NCI-H187 treated with DMSO at 0.1 percent for 48 hours (cell line): Measurements from ENCODE around the gene NUTM2A.
"Not testable (repeated sequence)": the region's sequence is repeated elsewhere in the genome, so short reads cannot be mapped to it uniquely, and the experiment has no call there.

Experiments used
- DNase-seq: peaks from one replicate; lab custom pipeline; 2025; lab: John Stamatoyannopoulos, UW

NUTM2A gene

GRCh38 chr10:87225148-87225547, at the start of gene NUTM2A:
TSS of gene NUTM2A (plus strand) at chr10:87225448. CDS start at chr10:87225831, 383 bp downstream.
- DNase-seq: not testable (repeated sequence)

- not testable (repeated sequence) for DNase-seq
These were observed 47.7 kb upstream of the NUTM2A start for GRCh38 chr10:87177587-87177986.

GRCh38 chr10:87184421-87184820, 40.8 kb upstream of the NUTM2A start:
- not testable (repeated sequence) for DNase-seq

- DNase-seq: not testable (repeated sequence)
These were observed 39.2 kb upstream of the NUTM2A start for GRCh38 chr10:87186016-87186415.

- DNase-seq: not testable (repeated sequence)
These were observed 37.7 kb upstream of the NUTM2A start for GRCh38 chr10:87187573-87187972.

- DNase-seq: not testable (repeated sequence)
These were observed 33.4 kb upstream of the NUTM2A start for GRCh38 chr10:87191841-87192240.

GRCh38 chr10:87200924-87201323, 24.3 kb upstream of the NUTM2A start:
- DNase-seq: not testable (repeated sequence)

- DNase-seq: not testable (repeated sequence)
These were observed 20.4 kb upstream of the NUTM2A start for GRCh38 chr10:87204801-87205200.

- DNase-seq: not testable (repeated sequence)
These were observed 18.3 kb upstream of the NUTM2A start for GRCh38 chr10:87206922-87207321.

- DNase-seq: not testable (repeated sequence)
These were observed 14.9 kb upstream of the NUTM2A start for GRCh38 chr10:87210309-87210708.

GRCh38 chr10:87211848-87212247, 13.4 kb upstream of the NUTM2A start:
- not testable (repeated sequence) for DNase-seq

- not testable (repeated sequence) for DNase-seq
These were observed 12.0 kb upstream of the NUTM2A start for GRCh38 chr10:87213150-87213765.

GRCh38 chr10:87213806-87214205, 11.4 kb upstream of the NUTM2A start:
- not testable (repeated sequence) for DNase-seq

GRCh38 chr10:87216120-87216519, 9.1 kb upstream of the NUTM2A start:
- DNase-seq: not testable (repeated sequence)

GRCh38 chr10:87219370-87219769, 5.9 kb upstream of the NUTM2A start:
- DNase-seq: not testable (repeated sequence)

- DNase-seq: not testable (repeated sequence)
These were observed 2.5 kb upstream of the NUTM2A start for GRCh38 chr10:87222789-87223188.

GRCh38 chr10:87228247-87228646, 3.0 kb downstream of the NUTM2A start:
- not testable (repeated sequence) for DNase-seq

GRCh38 chr10:87229211-87229610, 4.0 kb downstream of the NUTM2A start:
- not testable (repeated sequence) for DNase-seq

- not testable (repeated sequence) for DNase-seq
These were observed 9.6 kb downstream of the NUTM2A start for GRCh38 chr10:87234854-87235253.

GRCh38 chr10:87237244-87237643, 12.0 kb downstream of the NUTM2A start:
- DNase-seq: not testable (repeated sequence)

- DNase-seq: not testable (repeated sequence)
These were observed 14.1 kb downstream of the NUTM2A start for GRCh38 chr10:87239346-87239808.

GRCh38 chr10:87242192-87242591, 16.9 kb downstream of the NUTM2A start:
- not testable (repeated sequence) for DNase-seq

GRCh38 chr10:87247335-87247734, 22.1 kb downstream of the NUTM2A start:
- not testable (repeated sequence) for DNase-seq
